UCSD-AML1 (cell line): Measurements from ENCODE around the gene SPSB2.
"Not testable (repeated sequence)": the region's sequence is repeated elsewhere in the genome, so short reads cannot be mapped to it uniquely, and the experiment has no call there.

Source experiments
- DNase-seq: peaks from one replicate; lab custom pipeline; 2025; ENCODE audit not compliant: unreplicated experiment; lab: John Stamatoyannopoulos, UW

Gene SPSB2

GRCh38 chr12:6871052-6871957 lies 1.8 kb downstream of the SPSB2 start:
- peak; percentile 36 for DNase-seq

- not testable (repeated sequence) for DNase-seq
Observed at GRCh38 chr12:6870304-6870703, 2.8 kb downstream of the SPSB2 start.

- DNase-seq: peak; percentile 75
Observed at GRCh38 chr12:6869049-6870021, 3.8 kb downstream of the SPSB2 start.

GRCh38 chr12:6868211-6869048 lies 4.7 kb downstream of the SPSB2 start:
- peak; percentile 35 for DNase-seq

- peak; percentile 85 for DNase-seq
Observed at GRCh38 chr12:6867413-6868210, 5.5 kb downstream of the SPSB2 start, which contains the start of gene TPI1. TPI1 (plus strand) TSS chr12:6867531; CDS start chr12:6867567, 36 bp downstream.

GRCh38 chr12:6866920-6867412 lies 6.1 kb downstream of the SPSB2 start:
- no peak for DNase-seq

GRCh38 chr12:6866163-6866919 lies 6.8 kb downstream of the SPSB2 start:
- DNase-seq: no peak

- not testable (repeated sequence) for DNase-seq
Observed at GRCh38 chr12:6865307-6865706, 7.8 kb downstream of the SPSB2 start.

- no peak for DNase-seq
Observed at GRCh38 chr12:6863586-6864321, 9.3 kb downstream of the SPSB2 start.

- no peak for DNase-seq
Observed at GRCh38 chr12:6863033-6863432, 10.1 kb downstream of the SPSB2 start.

- no peak for DNase-seq
Observed at GRCh38 chr12:6861391-6861790, 11.7 kb downstream of the SPSB2 start.

GRCh38 chr12:6860942-6861341 lies 12.2 kb downstream of the SPSB2 start:
- no peak for DNase-seq

- DNase-seq: no peak
Observed at GRCh38 chr12:6860116-6860515, 13.0 kb downstream of the SPSB2 start.

- no peak for DNase-seq
Observed at GRCh38 chr12:6858799-6859198, 14.3 kb downstream of the SPSB2 start.

GRCh38 chr12:6855322-6855721 lies 17.8 kb downstream of the SPSB2 start:
- no peak for DNase-seq

GRCh38 chr12:6854036-6854435 lies 19.1 kb downstream of the SPSB2 start:
- no peak for DNase-seq

- DNase-seq: no peak
Observed at GRCh38 chr12:6853626-6854025, 19.5 kb downstream of the SPSB2 start.

- peak; percentile 71 for DNase-seq
Observed at GRCh38 chr12:6852651-6853354, 20.3 kb downstream of the SPSB2 start.
